PFSK-1 (cell line): ENCODE measurements around the gene CHD9NB.

ENCODE experiments used
- POLR2AphosphoS5 ChIP-seq: IDR thresholded peaks from 2 replicates; pipeline ENCODE4 v1.6.1; 2012; ENCODE audit warnings: low read depth, mild to moderate bottlenecking, control low read depth, low read length, moderate library complexity
- SIN3A ChIP-seq: IDR thresholded peaks from 2 replicates; pipeline ENCODE4 v1.6.1; 2012; ENCODE audit warnings: mild to moderate bottlenecking, low read length, moderate library complexity, borderline replicate concordance; ENCODE audit not compliant: insufficient read depth
- TAF1 ChIP-seq: IDR thresholded peaks from 2 replicates; pipeline ENCODE4 v1.6.1; 2012; ENCODE audit warnings: low read length, control low read depth, borderline replicate concordance; ENCODE audit not compliant: insufficient read depth

DNA sequence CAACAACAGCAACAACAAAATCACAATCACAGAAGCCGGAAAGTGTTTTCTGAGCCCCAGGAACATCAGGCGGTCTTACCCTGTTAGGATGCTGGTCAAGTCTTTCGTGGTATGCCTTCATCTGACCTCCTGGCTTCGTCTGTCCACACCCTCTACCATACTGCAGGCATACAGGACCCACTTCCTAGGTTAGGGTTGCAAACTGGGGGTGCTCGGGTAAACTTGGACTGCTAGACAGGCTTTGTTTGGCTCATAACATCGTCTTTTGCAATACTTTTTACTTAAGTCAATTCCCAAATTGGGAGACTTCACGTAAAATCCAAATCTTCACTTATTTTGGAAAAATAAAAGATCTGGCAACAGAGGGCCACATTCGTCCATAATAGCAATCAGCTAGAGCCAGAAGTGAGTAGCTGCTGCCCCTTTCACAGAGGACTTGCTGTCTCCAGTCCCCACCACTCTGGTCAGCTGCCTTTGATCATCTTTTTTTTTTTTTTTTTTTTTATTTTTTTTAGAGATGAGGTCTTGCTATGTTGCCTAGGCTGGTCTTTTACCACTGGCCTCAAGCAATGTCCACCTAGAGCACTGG lies 32.1 kb upstream of the CHD9NB start:
- TF ChIP-seq POLR2AphosphoS5: no peak
- TF ChIP-seq TAF1: no peak
- no peak for TF ChIP-seq SIN3A
